IMR-90 (cell line): ENCODE measurements around the gene CYGB. TPM values are rescaled to one million over a fixed set of nuclear protein-coding genes. Genes with fewer than 3 reads are reported as not detected.

ENCODE experiments used
- ATAC-seq: fragments of 200-7000 bp; cut with Tn5 transposase; 2 replicates; pipeline ENCODE4 v1.9.1; 2020; ENCODE audit warnings: low read depth, mild to moderate bottlenecking, moderate library complexity
- Bru-seq: library from RNA; stranded (reverse); fragments of 400-500 nt; gene quantifications from one replicate; lab custom pipeline; 2021; lab: Mats Ljungman, UMichigan
- BruChase-seq, 2 experiments: library from RNA; stranded (reverse); fragments of 400-500 nt; gene quantifications; one replicate each; lab custom pipeline; 2021; lab: Mats Ljungman, UMichigan
- BruUV-seq: library from RNA; stranded (reverse); fragments of 400-500 nt; replicated peaks from 2 replicates; lab custom pipeline; 2021; lab: Mats Ljungman, UMichigan
- CTCF ChIA-PET: fragments of 300-600 bp; formaldehyde crosslinking; extraction: SDS; loops from one replicate; lab custom pipeline; 2021; ENCODE audit warnings: antibody characterized with exemption; lab: Yijun Ruan, JAX
- POLR2A ChIA-PET: fragments of 300-600 bp; sonication (Branson Sonifier 250); formaldehyde crosslinking; loops from one replicate; lab custom pipeline; 2022; ENCODE audit warnings: antibody characterized with exemption; ENCODE audit not compliant: unreplicated experiment; lab: Charles Lee
- DNase-seq: peaks from one replicate; pipeline ENCODE4 v3.0.0; 2013
- H2AFZ ChIP-seq: replicated peaks from 2 replicates; pipeline ENCODE3; 2013; ENCODE audit warnings: low read length, mild to moderate bottlenecking; ENCODE audit not compliant: poor library complexity
- H2AK5ac ChIP-seq: 2 replicates; pipeline ENCODE4 v1.6.1; 2013; ENCODE audit warnings: low read depth, low read length, inconsistent platforms
- H2AK9ac ChIP-seq: replicated peaks from 2 replicates; pipeline ENCODE3; 2013; ENCODE audit warnings: mild to moderate bottlenecking, low read depth, low read length, moderate library complexity; ENCODE audit not compliant: poor library complexity
- H2BK120ac ChIP-seq: 2 replicates; pipeline ENCODE4 v1.6.1; 2013; ENCODE audit warnings: low read depth, low read length, inconsistent platforms
- H2BK15ac ChIP-seq: 3 replicates; pipeline ENCODE4 v1.6.1; 2013; ENCODE audit warnings: low read depth, low read length, inconsistent platforms
- H2BK20ac ChIP-seq: 2 replicates; pipeline ENCODE4 v1.6.1; 2013; ENCODE audit warnings: low read depth, mild to moderate bottlenecking, inconsistent platforms, low read length, moderate library complexity
- H2BK5ac ChIP-seq: 2 replicates; pipeline ENCODE4 v1.6.1; 2013; ENCODE audit warnings: mild to moderate bottlenecking, low read depth, low read length, inconsistent platforms; ENCODE audit not compliant: poor library complexity, severe bottlenecking
- H3K14ac ChIP-seq: replicated peaks from 2 replicates; pipeline ENCODE4 v1.6.1; 2013; ENCODE audit warnings: low read depth, low read length, inconsistent platforms
- H3K18ac ChIP-seq: 2 replicates; pipeline ENCODE4 v1.6.1; 2013; ENCODE audit warnings: low read depth, low read length, control low read depth
- H3K23ac ChIP-seq: 2 replicates; pipeline ENCODE4 v1.6.1; 2013; ENCODE audit warnings: low read depth, low read length, inconsistent platforms
- H3K27ac ChIP-seq: 2 replicates; pipeline ENCODE4 v1.5.1; 2013; ENCODE audit warnings: mild to moderate bottlenecking, control low read depth, low read length; ENCODE audit not compliant: insufficient read depth
- H3K27me3 ChIP-seq: 2 replicates; pipeline ENCODE4 v1.6.1; 2013; ENCODE audit warnings: low read length; ENCODE audit not compliant: control insufficient read depth, insufficient read depth
- H3K36me3 ChIP-seq: 2 replicates; pipeline ENCODE4 v1.6.1; 2013; ENCODE audit warnings: low read length, mixed read lengths; ENCODE audit not compliant: control insufficient read depth, insufficient read depth
- H3K4ac ChIP-seq: 2 replicates; pipeline ENCODE4 v1.6.1; 2013; ENCODE audit warnings: low read depth, low read length, inconsistent platforms
- H3K4me1 ChIP-seq: 2 replicates; pipeline ENCODE4 v1.6.1; 2013; ENCODE audit warnings: low read length, mixed read lengths; ENCODE audit not compliant: control insufficient read depth, insufficient read depth
- H3K4me2 ChIP-seq: 2 replicates; pipeline ENCODE4 v1.6.1; 2013; ENCODE audit warnings: low read depth, mild to moderate bottlenecking, control low read depth, low read length, moderate library complexity
- H3K4me3 ChIP-seq: 2 replicates; pipeline ENCODE4 v1.5.1; 2013; ENCODE audit warnings: low read depth, mild to moderate bottlenecking, control low read depth, low read length, moderate library complexity; ENCODE audit not compliant: insufficient read depth
- H3K56ac ChIP-seq: 2 replicates; pipeline ENCODE4 v1.6.1; 2013; ENCODE audit warnings: low read length, inconsistent platforms; ENCODE audit not compliant: insufficient read depth; ENCODE audit errors: extremely low read depth
- H3K79me1 ChIP-seq, 2 experiments: 2 replicates each; pipeline ENCODE4 v1.6.1; 2013; ENCODE audit warnings: low read length in 2 of 2, inconsistent platforms in 1 of 2, low read depth in 1 of 2
- H3K9ac ChIP-seq: 2 replicates; pipeline ENCODE4 v1.6.1; 2013; ENCODE audit warnings: low read depth, low read length, control low read depth
- H3K9me1 ChIP-seq: 2 replicates; pipeline ENCODE4 v1.6.1; 2013; ENCODE audit warnings: low read length, inconsistent platforms; ENCODE audit not compliant: insufficient read depth
- H3K9me3 ChIP-seq: 2 replicates; pipeline ENCODE4 v1.6.1; 2013; ENCODE audit warnings: low read length; ENCODE audit not compliant: control insufficient read depth, insufficient read depth
- H4K20me1 ChIP-seq: 2 replicates; pipeline ENCODE4 v1.6.1; 2013; ENCODE audit warnings: low read length, inconsistent platforms; ENCODE audit not compliant: insufficient read depth
- H4K5ac ChIP-seq: 2 replicates; pipeline ENCODE4 v1.6.1; 2013; ENCODE audit warnings: mild to moderate bottlenecking, low read depth, low read length, control low read depth
- H4K8ac ChIP-seq, 2 experiments: 2 replicates each; pipeline ENCODE4 v1.6.1; 2013; ENCODE audit warnings: low read depth in 2 of 2, low read length in 2 of 2, control low read depth in 1 of 2, inconsistent platforms in 1 of 2
- H4K91ac ChIP-seq: 2 replicates; pipeline ENCODE4 v1.6.1; 2013; ENCODE audit warnings: low read depth, low read length, inconsistent platforms; ENCODE audit not compliant: insufficient read depth
- MAFK ChIP-seq: IDR thresholded peaks from 2 replicates; pipeline ENCODE4 v1.6.1; 2012; ENCODE audit warnings: low read depth, low read length, improper control_type of control experiment
- RAD21 ChIP-seq: IDR thresholded peaks from 2 replicates; pipeline ENCODE4 v1.6.1; 2012; ENCODE audit warnings: low read length, improper control_type of control experiment
- WGBS, 2 experiments: methylation state at CpG; one replicate each; pipeline versions ENCODE4 v1.1.5 to v1.1.7; 2013; ENCODE audit warnings: missing lambda C conversion rate in 2 of 2; ENCODE audit not compliant: insufficient read length in 1 of 2; ENCODE audit errors: extremely low coverage in 2 of 2; 5-methylcytosine and 5-hydroxymethylcytosine counted together
- dilution Hi-C: fragments of 300-500 bp; cut with HindIII; formaldehyde crosslinking; loops from one replicate; pipeline ENCODE4 v1.14.3; 2018; ENCODE audit warnings: low sequenced_read_pairs; ENCODE audit not compliant: unreplicated experiment
- in situ Hi-C: fragments of 300-500 bp; cut with MboI; formaldehyde crosslinking; loops from 3 replicates; pipeline ENCODE4 v1.14.3; 2019; ENCODE audit warnings: low sequenced_read_pairs, inconsistent platforms, mixed read lengths
- intact Hi-C: fragments of 100-400 bp; cut with micrococcal nuclease; formaldehyde crosslinking; loops from 2 replicates; pipeline ENCODE4 v1.10.0; 2022
- long read RNA-seq: library from polyadenylated mRNA; unstranded; transcript quantifications from one replicate; pipeline ENCODE4 v2.0.0, GENCODE V29; 2021; ENCODE audit not compliant: unreplicated experiment
- polyA plus RNA-seq, 3 experiments: library from polyadenylated mRNA; depleted of rRNA; stranded (reverse); fragments of >200 nt; gene quantifications; 2 replicates each; pipeline ENCODE4 v1.2.3, GENCODE V29; 2012; ENCODE audit warnings: low replicate concordance in 1 of 3
- total RNA-seq: library from RNA; depleted of rRNA; stranded (reverse); fragments of >200 nt; gene quantifications from 2 replicates; pipeline ENCODE4 v1.2.3, GENCODE V29; 2012; rRNA removed

The CYGB gene
- total RNA-seq, result 1.3 and 1.7 TPM in 2 replicates
- polyA plus RNA-seq (2012; rRNA removed), result 2.9 and 3.5 TPM in 2 replicates
- 3.6 and 4.3 TPM in 2 replicates for polyA plus RNA-seq (2012; cell fraction: cytosol; rRNA removed)
- polyA plus RNA-seq (2012; cell fraction: nucleus; rRNA removed; ENCODE audit: low replicate concordance), result 1.2 and 1.9 TPM in 2 replicates
- Bru-seq, nascent RNA, result percentile 28 among the genes with signal in this experiment
- BruChase-seq, experiment 1, labeled RNA remaining after a 6-hour chase, result percentile 34 among the genes with signal in this experiment
- percentile 32 among the genes with signal in this experiment for BruChase-seq, experiment 2, labeled RNA remaining after a 2-hour chase
- long read RNA-seq, transcript CYGB-201 (4 exons, 2,158 nt), result major isoform, 11 of 20 reads
- long read RNA-seq, partial matches to known transcripts, result 0 of 20 reads
- long read RNA-seq, other reads (novel, unspliced or antisense), result 8 of 20 reads

- POLR2A ChIA-PET, result no interaction called here
- WGBS, 2 experiments, result 5% methylated on average over 66 of the region's 95 CpGs; no CpG with 5 or more reads in 1 of the 2 experiments
- Histone ChIP-seq H4K8ac (peak within 1 kb of the TSS in 1 of 2 experiments; percentile 55; a peak in 1 of 4 replicates), H3K4me3 (peak within 1 kb of the TSS; percentile 46), H4K91ac (no peak within 1 kb of the TSS), H3K18ac (no peak within 1 kb of the TSS), H3K36me3 (no peaks in the 10 kb centered on the region; the same call in 1 of the 2 replicates), H2AK9ac (peak within 1 kb of the TSS; percentile 48), H3K27me3 (peaks cover 2% of the 10 kb centered on the region; the same call in 1 of the 2 replicates), H3K4ac (peak within 1 kb of the TSS; percentile 78), H3K9ac (peak within 1 kb of the TSS; percentile 17; the same call in 1 of the 2 replicates), H3K79me1 (no peaks in the 10 kb centered on the region; a peak in 1 of 4 replicates), H2BK120ac (peak within 1 kb of the TSS; percentile 45; the same call in 1 of the 2 replicates), H2AK5ac (peak within 1 kb of the TSS; percentile 55; the same call in 1 of the 2 replicates), H3K9me3 (no peaks in the 10 kb centered on the region), H3K14ac (peak within 1 kb of the TSS; percentile 88), H4K5ac (no peak within 1 kb of the TSS), H3K4me2 (peak within 1 kb of the TSS; percentile 45), H2AFZ (peak within 1 kb of the TSS; percentile 86), H2BK5ac (no peak within 1 kb of the TSS), H3K27ac (0 out of 2 replicates have a peak within 1 kb of the TSS, but pooled peaks have one; percentile 1), H3K4me1 (peaks cover 10% of the 10 kb centered on the region), H3K9me1 (peaks cover 11% of the 10 kb centered on the region), H2BK15ac (no peak within 1 kb of the TSS; the same call in 2 of the 3 replicates), H3K56ac (no peak within 1 kb of the TSS), H3K23ac (peak within 1 kb of the TSS; percentile 84; the same call in 1 of the 2 replicates), H4K20me1 (no peaks in the 10 kb centered on the region), H2BK20ac (no peak within 1 kb of the TSS)
- intact Hi-C loops, result loop anchor here (10.0 kb wide), 1 partner anchor 527 kb away; no protein-coding TSS in a partner anchor
- CTCF ChIA-PET, result no interaction called here
- BruUV-seq, result no TSS peak
- TF ChIP-seq MAFK (no peak), RAD21 (no peak)
- DNase-seq (no peak), ATAC-seq (peak; percentile 15)
- dilution Hi-C loops, result no loop called here
- in situ Hi-C loops, result no loop called here
Observed at GRCh38 chr17:76537578-76538280, at the start of gene CYGB. CYGB (minus strand) TSS chr17:76537709; CDS start chr17:76537542, 167 bp downstream.
